DMS79 (cell line): Measurements from ENCODE around the gene UMAD1.
A peak's percentile ranks its signal among the peaks of the same experiment; 100 is the strongest.

Source experiments
- DNase-seq: peaks from one replicate; lab custom pipeline; 2025; lab: John Stamatoyannopoulos, UW

Gene UMAD1

DNA sequence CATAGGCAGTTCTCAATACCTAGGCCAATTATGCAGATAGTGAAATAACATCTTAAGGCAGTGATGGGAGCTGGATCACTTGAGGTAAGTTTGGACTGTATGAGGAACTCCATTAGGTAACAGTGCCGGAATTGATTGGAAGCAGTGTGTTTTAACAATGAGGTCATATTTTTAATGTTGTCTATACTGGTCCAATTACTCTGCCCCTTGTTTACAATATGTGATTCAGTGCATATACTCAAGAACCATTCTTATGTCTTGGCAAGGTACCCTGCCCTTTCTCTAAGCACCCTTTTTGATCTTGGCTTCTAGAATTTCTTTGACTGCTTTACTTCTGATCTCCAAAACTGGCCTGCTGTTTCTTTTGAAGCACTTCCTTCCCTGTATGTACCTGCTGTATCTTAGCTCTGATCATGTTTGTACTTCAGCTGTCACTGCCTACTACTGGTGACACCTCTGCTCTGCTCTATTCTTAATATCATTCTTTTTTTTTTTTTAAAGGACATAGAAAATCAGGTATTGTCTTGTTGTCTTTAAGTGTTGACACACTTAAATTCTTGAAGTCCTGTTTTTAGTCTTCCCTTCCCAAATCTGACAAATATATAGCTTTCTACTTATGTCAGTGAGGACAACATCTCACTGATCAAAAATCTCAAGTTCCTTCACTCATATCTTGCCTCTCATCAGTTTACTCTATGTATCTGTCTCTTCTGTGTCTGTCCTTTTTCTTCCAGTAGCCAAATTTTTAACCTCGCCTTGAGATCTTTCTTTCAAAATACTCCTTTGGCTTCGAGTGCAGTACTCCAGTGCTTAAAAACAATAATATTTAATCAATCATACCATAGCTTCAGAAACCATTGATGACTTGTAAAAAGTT is 124.2 kb downstream of the UMAD1 start:
- DNase-seq = peak; percentile 14

DNA sequence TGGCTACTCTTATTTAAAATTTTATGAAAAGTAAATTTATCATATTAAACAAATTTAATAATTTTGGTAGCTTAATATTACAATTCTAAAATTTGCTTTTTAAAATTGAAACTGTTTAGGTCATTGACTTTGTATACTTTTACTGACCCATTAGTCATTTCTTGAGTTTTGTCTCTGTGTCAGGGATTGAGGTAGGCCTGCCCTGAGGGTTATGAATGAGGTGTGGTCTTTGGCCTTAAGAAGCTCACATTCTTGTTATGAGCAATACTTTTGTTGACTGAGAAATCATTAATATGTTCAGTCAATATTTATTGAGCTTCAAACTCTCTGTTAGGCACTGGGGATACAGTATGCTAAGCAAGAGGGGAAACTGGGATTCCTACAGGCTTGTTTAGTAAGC is 124.9 kb downstream of the UMAD1 start:
- no peak for DNase-seq

DNA sequence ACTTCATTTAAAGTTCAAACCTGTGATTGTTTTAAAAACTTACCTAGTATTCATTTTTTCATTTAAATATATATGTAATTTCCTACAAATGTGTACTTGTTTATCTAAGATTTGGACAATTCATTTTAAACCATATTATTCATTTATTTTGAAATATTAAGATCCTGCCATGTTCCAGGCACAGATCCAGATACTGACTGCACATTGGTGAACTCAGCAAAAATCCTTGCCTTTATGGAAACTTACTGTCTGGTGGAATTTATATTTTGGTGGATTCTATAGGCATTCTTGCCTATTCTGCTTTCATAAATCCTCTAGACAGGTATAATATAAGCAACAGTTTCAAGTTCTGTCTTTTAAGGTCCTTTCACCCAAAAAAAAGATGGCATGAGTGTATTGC is 126.1 kb downstream of the UMAD1 start:
- DNase-seq = no peak

DNA sequence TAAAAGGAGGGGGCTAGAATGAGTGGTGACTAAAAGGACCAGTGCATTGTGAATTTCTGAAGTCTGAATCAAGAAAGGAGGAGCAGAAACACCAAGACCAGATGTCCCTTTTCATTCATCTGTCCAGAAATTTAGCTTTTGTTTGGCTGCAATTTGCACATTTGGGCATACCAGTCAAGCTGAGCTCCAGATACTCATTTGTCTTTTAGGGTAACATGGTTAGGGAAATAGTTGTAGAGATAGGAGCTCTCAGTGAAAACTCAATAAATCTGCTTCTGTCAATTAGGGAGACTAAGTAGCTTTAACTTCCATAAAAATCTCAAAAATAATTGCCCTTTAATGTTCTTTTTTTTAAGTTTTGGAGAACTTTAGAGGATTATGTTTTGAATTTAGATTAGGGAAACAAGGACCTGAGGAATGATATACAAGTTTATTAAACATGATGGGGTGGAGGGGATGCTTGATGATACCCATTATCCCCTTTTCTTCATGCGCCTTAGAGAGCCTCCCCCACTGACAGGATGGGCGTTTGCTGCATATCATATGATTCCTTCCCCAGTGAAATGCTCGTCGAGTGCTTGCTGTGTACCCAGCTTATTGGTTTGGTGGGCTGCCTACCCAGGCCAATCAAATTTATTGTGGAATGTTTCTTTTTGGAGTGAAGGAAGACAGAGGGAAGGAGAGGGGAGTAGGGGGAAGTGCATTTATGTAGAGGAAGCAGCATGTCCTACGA is 128.6 kb downstream of the UMAD1 start:
- no peak for DNase-seq

DNA sequence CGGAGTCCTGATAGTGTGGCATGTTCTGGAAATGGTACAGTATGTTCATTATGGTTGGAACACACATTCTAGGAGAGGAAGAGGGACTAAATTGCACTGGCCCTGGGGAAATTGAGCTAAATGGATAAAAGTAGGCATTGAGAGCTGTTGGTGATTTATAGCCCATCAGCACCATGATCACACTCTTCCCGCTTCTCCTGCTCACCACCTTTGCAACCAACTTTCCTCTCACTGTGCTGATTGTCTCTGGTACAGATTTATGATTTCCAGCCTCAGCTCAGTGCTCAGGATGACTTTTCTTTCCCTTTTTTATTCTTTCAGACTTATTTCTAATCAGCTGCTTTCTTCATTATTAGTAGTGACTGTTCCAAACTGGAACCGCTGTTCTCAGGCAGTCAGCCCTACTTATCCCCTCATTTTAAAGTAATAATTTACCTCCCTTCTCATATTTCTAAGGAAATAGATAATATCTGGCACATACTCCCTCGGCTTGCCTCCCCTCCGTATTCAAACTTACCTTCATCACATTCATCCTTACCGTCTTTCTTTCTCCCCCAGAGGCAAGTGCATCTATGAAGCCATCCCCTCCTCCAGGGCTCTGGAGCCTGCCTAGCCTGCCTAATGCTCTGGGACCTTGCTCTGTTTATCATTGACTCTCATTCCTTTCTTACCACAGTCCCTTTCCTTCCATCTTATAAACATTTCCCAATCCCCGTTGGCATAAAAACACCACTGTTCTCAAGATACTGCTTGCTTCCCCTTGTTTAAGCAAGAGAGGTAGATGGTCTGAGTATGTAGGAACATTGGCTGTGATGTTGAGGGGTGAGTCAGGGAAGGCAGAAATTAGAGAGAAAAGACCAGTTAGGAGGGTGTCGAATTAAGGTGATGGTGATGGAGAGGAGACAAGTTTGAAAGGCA is 129.4 kb downstream of the UMAD1 start:
- DNase-seq = no peak

DNA sequence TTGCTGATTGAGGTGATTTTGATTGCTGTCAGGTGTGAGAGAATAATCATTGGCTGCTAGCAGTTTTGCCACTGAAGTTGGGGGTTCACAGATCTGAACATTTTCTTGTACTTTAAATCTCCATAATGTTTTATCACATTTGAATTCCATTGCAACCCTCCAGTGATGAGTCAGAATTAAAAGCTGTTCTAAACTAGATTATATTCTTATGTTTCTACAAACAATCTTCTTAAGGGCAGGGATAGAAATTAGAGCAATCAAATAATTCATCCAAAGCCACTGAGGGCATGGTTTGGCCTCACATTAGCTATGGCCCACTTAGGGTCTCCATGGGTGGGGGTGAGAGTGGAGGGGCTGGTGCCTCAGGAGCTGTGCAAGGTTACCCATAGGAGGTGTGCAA is 130.9 kb downstream of the UMAD1 start:
- DNase-seq = no peak

DNA sequence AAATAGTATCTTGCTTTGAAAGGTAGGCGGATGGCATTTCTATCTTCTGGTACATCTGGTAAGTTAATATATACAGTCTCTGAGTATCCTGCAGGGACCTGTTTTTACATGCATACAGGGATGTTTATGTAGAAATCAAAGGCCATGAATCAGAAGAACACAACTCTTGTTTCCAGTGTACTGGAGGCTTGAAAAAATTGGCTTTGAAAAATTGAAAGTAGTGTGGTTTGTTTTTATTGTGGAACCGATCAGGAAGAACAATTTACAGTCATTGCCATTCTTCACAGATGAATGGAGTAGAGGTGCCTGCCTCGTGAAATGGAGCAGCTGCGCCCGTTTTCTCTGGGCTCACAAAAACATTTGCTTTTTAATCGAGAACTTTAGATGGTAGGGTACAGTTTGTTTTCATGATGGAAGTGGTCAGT is 131.9 kb downstream of the UMAD1 start:
- peak; percentile 35 for DNase-seq

DNA sequence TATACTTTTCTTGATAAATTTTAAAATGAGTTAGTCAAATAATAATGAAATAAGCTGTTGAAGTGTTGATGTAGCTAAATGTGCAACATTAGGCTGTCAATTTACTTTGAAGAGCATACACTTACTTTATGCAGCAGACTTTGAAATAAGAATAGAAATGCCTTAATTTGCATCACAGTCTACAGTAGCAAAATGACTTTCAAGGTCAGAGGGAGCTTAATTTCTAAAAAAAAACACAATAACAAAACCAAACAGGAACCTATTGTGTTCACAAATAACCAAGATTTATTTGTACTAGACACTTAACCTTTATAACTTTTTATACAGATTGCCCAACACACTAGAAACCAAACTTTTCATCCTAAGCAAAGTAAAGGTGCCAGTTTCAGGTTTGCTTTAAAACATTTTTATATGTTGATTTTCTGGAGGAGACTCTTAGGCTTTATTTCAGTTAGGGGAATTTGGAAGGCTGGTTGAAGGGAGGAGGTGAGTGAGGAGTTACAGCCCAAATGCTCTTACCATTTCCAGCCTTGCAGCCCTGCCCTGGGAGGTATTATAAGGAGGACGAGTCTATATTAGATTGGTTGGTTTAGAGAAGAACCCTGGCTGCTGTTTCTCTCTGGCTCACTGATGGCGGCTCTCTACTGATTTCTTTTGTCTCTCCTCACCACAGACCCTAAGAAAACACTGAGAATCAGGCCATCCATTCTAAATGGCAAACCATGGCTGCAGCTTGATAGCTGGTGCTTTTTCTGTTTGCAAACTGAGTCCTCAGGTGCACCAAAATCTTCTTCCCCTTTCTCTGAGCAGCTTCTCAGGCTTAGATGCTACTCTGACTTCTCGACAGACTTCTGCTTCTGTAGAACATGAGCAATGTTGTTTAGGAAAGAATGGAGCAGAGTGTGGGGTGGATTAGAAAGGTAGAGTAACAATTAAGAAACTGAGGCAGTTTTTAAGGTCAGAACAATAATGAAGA is 133.1 kb downstream of the UMAD1 start:
- DNase-seq = no peak

DNA sequence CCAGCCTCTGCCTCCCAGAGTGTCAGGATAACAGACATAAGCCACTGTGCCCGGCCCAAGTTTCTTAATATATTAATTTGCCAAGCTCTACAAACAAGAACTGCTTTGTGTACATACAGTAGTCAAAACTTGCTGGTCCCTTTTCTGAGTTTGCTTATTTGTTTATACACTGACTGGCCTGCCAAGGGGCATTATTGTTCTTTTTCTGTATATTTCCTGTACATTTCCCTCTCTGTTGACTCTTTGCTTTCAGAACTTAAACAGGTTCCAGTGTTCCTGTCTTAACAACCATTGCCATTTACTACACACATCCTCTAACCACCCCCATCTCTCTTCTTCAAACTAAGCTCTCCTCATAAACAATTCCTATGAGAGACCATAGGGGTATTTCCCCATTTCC is 139.3 kb downstream of the UMAD1 start:
- DNase-seq = no peak

DNA sequence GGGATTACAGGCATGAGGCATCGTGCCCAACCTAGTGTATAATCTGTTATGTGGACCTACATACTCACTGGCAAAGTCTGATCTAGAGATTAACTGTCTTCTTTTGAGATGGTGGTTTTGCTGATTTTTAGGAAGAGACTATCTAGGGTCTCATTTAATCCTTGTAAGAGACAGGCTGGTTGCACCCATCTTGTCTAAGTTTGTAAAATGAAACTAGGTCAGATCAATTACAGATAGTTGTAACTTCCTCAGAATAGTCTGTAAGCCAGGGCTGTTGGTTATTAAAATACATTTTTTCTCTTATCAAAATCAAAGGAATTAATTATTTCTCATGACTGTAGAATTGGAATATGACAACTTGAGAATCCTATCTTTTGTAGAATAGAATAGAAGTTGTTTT is 142.4 kb downstream of the UMAD1 start:
- DNase-seq = no peak

DNA sequence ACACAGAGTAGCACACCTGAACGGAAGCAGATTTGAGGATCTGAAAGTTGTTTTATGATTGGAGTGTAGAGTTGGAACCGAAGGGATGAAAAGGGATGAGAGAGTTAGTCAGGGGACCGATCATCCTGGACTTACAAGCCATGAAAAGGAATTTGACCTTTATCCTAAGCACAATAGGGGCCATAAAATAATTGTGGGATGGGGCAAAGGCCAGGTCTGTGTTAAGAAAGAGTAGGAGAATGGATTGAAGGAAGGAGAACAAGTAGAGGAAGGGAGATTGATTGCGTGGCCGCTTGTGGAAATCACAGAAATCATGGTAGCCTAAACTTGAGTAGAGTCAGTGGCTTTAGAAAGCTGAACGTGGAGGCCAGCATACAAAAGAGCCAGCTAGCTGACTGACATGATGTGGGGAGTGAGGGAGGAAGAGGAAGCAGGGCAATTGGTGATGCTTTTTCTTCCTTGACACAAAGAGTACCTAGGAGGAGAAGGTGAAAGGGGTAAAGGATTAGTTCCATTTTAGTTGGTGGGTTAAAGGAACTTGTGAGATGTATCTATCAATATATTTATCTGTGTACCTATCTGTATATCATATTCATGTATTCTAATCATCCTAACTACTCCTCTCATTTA is 144.9 kb downstream of the UMAD1 start:
- DNase-seq = no peak

DNA sequence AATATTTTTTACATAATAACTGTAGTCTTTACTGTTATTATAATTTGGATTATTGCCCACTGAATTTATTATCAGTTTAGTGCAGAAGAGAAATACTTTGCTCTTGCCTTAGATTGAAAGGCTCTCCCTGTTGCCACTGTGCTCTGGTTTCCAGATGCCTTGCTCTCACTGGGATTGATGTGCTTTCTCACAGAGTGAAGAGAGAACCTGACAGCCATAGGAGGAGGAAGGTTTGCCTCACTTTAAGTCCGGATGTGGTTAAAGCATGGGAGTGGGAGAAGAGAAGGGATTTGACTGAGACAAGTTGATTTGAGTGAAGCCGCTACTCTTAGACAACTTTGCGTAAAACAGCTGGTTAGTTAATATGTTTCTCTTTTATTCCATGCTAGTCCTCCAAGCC is 146.0 kb downstream of the UMAD1 start:
- no peak for DNase-seq

DNA sequence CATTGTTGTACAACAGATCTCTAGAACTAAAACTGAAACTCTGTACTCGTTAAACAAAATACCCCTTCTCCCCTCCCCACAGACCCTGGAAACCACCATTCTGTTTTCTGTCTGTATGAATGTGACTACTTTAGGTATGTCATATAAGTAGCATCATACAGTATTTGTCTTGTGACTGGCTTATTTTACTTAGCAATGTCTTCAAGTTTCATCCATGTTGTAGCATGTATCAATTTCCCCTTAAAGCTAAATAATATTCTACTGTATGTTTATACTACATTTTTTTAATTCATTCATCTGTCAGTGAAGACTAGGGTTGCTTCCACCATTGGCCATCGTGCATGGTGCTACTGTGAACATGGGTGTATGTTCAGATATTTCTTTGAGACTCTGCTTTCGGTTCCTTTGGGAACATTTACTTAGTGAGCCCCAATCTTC is 149.0 kb downstream of the UMAD1 start:
- DNase-seq = no peak

DNA sequence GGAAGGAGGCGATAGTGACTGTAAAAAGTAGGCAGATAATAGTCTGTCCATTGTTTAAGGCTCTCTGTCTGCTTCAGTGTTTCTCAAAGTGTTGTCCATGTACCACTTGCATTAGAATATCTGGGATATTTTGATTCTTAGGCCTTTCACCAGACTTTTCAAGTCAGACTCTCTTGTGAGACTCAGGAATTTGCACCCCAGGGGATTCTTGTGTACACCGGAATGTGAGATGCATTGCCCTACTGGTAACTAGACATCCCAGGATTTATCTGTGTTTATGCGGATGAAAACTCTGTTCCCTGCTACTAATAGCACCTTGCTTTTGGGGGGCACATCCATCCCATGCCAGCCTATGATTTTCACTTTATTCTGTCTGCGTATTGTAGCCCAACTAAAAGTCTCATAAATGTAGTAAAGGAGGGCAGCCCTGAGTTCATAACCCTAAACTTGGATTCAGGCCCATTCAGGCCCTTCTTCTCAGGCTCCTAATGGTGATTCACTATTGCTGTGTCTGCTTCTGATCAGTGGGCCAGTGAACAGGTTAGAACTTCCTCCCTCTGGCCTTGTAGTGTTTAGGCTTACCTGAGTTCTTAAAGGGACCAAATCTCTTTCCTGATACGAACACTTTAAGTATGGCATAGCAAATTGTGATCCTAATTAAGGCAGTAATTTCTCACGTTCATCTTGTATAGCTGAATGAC is 149.6 kb downstream of the UMAD1 start:
- no peak for DNase-seq

DNA sequence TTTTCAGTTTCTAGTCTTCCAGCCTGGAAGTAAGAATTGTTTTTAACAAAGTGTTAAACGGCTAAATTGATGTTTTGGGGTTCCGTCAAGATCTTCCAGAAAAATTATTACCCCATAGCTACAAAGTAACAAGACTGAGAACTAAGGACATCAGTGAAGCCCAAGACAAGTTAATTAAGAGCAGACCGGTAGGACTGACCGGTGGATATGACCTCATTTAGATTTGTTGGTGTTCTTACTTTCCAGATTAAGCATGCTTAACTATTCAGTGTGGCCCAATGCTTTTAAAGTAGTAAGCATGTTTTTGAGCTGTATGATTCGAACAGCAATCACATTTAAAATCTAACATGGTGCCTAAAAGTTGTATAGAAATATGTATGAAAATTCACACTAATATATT is 151.0 kb downstream of the UMAD1 start:
- DNase-seq = no peak

DNA sequence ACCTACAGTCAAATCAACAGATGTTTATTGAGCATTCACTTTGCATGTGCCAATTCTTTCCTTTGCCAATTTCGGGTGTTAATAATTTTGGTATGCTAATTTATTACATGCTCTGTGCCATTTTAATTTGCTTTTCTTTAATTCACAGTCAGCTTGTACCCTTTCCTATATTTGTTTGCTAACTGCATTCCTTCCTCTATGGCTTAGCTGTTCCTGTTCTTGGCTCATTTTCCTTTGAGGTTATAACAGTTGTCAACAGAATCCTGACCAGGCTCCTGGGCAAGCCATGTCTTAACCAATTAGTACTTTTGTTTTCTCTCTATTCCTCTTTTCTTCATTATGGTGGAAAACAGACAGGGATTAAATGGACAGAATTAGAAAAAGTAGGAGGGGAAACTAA is 151.5 kb downstream of the UMAD1 start:
- no peak for DNase-seq

DNA sequence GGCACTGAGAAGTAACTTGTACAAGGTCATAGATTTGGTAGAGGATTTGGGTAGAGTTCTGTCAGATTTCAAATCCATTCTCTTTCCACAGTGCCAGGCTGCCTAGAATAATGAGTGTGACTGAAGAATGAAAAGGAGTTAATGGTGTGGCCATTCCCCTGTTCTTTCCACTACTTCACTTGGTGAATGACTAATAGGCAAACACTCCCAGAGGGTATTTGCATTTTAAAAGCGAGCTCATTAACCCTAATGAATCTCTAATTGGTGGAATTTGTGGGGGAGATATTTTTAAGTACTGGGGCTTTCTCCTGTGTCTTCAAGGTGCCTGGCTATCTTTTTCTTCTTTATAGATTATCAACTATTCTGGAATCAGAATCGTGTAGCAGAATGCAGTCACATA is 152.7 kb downstream of the UMAD1 start:
- DNase-seq = no peak

DNA sequence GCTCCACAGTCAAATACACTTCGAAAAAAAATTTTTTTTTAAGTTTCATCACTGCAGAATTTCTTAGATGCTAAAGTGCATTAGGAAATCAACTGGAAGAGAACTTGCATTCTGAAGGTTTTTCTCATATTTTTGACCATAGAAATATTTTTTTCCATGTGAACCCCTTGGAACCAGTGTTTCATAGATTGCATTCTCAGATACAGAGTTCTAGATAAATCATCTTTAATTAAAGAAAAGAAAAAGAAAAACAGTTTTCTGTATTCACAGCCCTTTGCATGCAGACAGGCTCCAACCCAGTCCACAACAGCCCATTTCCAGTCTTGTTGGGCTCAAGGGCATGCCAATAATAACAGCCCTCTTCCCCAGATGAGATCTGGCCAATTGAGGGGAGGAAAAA is 153.4 kb downstream of the UMAD1 start:
- DNase-seq = no peak

DNA sequence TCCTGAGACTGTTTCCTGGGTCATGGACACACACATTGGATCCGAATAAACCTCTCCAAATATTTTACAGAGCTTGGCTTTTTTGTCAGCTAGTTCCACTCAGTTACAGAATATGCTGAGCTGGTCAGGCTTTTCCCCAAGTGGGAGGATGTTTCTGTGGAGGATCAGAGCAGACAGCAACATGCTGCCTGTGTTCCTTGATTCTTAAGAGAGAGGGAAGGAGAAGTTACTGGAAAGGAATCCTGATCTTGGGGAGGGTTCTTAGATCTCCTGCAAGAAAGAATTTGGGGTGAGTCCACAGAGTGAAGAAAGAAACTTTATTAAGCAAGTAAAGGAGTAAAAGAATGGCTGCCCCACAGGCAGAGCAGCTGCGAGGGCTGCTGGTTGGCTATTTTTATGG is 154.7 kb downstream of the UMAD1 start:
- no peak for DNase-seq

DNA sequence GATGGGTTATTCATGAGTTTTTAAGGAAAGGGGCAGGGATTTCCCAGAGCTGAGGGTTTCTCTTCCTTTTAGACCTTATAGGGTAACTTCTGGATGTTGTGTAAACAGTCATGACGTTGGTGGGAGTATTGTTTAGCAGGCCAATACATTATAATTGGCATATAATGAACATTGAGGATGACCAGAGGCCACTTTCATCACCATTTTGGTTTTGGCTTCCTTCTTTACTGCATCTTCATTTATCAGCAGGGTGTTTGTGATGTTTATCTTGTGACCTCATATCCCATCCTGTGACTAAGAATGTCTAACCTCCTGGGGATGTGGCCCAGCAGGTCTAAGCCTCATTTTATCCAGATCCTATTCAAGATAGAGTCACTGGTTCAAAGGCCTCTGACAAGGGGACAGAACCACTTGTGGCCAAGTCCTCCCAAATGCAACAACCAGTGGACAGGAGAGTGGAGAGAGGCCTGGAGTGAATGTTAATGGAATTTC is 155.1 kb downstream of the UMAD1 start:
- no peak for DNase-seq
